ENCODE results near the gene PDGFA.

PDGFA gene

GRCh38 chr7:457814-458510, 61.7 kb downstream of the PDGFA start:
- DNase-seq = no peak

GRCh38 chr7:455110-455928, 64.3 kb downstream of the PDGFA start:
- no peak for DNase-seq

- no peak for DNase-seq
These were observed 65.1 kb downstream of the PDGFA start for GRCh38 chr7:454356-455109.

GRCh38 chr7:453597-454306, 65.9 kb downstream of the PDGFA start:
- DNase-seq = no peak

GRCh38 chr7:452791-453455, 66.7 kb downstream of the PDGFA start:
- no peak for DNase-seq

- DNase-seq = no peak
These were observed 67.4 kb downstream of the PDGFA start for GRCh38 chr7:452226-452751.

- no peak for DNase-seq
These were observed 68.1 kb downstream of the PDGFA start for GRCh38 chr7:451255-452225.

GRCh38 chr7:450741-451140, 68.9 kb downstream of the PDGFA start:
- DNase-seq = peak; percentile 36

- DNase-seq = no peak
These were observed 69.6 kb downstream of the PDGFA start for GRCh38 chr7:450036-450435.

GRCh38 chr7:449324-450019, 70.2 kb downstream of the PDGFA start:
- DNase-seq = no peak

- DNase-seq = no peak
These were observed 72.1 kb downstream of the PDGFA start for GRCh38 chr7:447523-447922.
